Dendritic cell treated with granulocyte-macrophage colony-stimulating factor and Interleukin-4, amounts not matched to agents 40 ng/mL and 50 ng/mL, for 4 days (primary cell): ENCODE measurements around the gene TRAFD1.
A peak's percentile ranks its signal among the peaks of the same experiment; 100 is the strongest.
"Not testable (repeated sequence)": the region's sequence is repeated elsewhere in the genome, so short reads cannot be mapped to it uniquely, and the experiment has no call there.

Experiments used
- H3K27ac Mint-ChIP-seq: one replicate; pipeline ENCODE4 v1.8.0; 2022; ENCODE audit warnings: mild to moderate bottlenecking, mixed read lengths
- H3K27me3 Mint-ChIP-seq: one replicate; pipeline ENCODE4 v1.8.0; 2022; ENCODE audit warnings: mild to moderate bottlenecking, mixed read lengths
- H3K36me3 Mint-ChIP-seq: one replicate; pipeline ENCODE4 v1.8.0; 2022; ENCODE audit warnings: low read depth, mixed read lengths
- H3K4me1 Mint-ChIP-seq: one replicate; pipeline ENCODE4 v1.8.0; 2022; ENCODE audit warnings: low read depth, mixed read lengths
- H3K4me3 Mint-ChIP-seq: one replicate; pipeline ENCODE4 v1.8.0; 2022; ENCODE audit warnings: mild to moderate bottlenecking, moderate library complexity, mixed read lengths
- H3K9me3 Mint-ChIP-seq: one replicate; pipeline ENCODE4 v1.8.0; 2022; ENCODE audit warnings: mixed read lengths
- intact Hi-C: fragments of 100-400 bp; cut with micrococcal nuclease; formaldehyde crosslinking; loops from one replicate; pipeline ENCODE4 v1.15.0; 2022

TRAFD1 gene

DNA sequence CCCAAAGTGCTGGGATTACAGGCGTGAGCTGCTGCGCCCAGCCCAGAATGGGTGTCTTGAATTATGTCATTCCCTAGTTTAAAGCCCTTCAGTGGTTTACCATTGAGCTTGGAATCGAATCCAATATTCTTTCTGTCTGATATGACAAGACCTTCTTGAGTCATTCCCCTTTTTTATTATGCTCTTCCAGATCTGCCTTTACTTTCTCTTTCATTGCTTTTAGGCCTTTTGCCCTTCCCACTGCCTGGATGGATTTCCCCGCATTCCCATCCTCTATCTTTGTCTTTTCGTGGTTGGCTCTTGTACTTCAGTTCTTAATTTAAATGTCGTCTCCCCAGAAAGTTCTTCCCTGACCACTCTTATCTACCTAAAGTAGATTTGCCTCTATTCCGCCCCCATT lies 1.6 kb downstream of the TRAFD1 start:
- H3K9me3 Mint-ChIP-seq, result no peaks in the 10 kb centered on the region
- no peaks in the 10 kb centered on the region for H3K27me3 Mint-ChIP-seq
- H3K4me1 Mint-ChIP-seq, result peaks cover 32% of the 10 kb centered on the region
- intact Hi-C loops, result loop anchor here (10.0 kb wide), 1 partner anchor 182 kb away; no protein-coding TSS in a partner anchor
- H3K27ac Mint-ChIP-seq, result peak overlapping the region; percentile 87
- H3K36me3 Mint-ChIP-seq, result peaks cover 30% of the 10 kb centered on the region
- H3K4me3 Mint-ChIP-seq, result peak overlapping the region; percentile 84

DNA sequence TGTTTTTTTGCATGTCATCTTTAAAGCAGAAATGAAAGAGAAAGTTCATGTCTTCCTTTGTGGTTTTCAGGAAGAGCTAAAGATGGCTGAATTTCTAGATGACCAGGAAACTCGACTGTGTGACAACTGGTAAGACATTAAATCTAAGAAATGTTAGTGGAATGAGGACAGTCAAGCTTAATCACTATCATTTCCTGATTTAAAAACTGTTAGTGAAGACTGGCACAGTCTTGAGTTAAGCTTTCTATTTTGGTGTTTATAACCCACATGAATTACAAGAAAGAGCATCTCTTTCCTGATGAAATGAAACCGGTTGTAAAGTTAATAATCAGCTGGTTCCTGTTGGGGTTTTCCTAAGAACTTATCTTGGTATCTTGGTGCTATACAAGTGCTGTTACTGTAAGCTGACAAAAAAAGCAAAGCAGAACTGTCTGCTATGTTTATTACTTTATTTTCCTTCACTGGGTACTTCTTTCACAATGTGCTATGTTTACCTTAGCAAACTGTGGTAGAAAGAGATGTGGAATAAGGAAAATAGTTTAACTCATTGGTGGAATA lies 5.2 kb downstream of the TRAFD1 start:
- peaks cover 46% of the 10 kb centered on the region for H3K4me1 Mint-ChIP-seq
- no peaks in the 10 kb centered on the region for H3K27me3 Mint-ChIP-seq
- intact Hi-C loops, result loop anchor here (5.0 kb wide), 1 partner anchor 33 kb away; no protein-coding TSS in a partner anchor
- H3K36me3 Mint-ChIP-seq, result peaks cover 56% of the 10 kb centered on the region
- H3K27ac Mint-ChIP-seq, result peak overlapping the region; percentile 84
- no peaks in the 10 kb centered on the region for H3K9me3 Mint-ChIP-seq
- H3K4me3 Mint-ChIP-seq, result peak overlapping the region; percentile 44

DNA sequence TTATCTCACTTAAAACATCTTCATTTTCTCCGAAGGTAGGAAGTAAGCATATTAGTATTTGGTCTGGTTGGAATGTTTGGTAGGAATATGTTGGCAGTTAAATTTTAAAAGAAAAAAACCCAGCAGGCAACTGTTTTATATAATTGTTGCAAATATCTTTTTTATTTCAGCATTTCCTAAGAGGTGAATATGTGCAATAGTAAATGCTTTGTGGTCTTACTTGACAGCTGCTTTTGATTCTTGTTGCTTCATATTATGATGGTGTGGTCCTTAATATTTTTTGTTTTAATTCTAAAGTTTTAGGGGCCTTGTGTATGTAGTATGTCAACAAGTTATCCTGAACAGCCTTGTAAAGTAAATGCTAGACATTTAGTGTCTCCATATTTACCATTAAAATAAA lies 6.3 kb downstream of the TRAFD1 start:
- H3K9me3 Mint-ChIP-seq, result no peaks in the 10 kb centered on the region
- intact Hi-C loops, result loop anchor here (5.0 kb wide), 1 partner anchor 34 kb away; no protein-coding TSS in a partner anchor
- H3K27ac Mint-ChIP-seq, result peak overlapping the region; percentile 84
- H3K27me3 Mint-ChIP-seq, result no peaks in the 10 kb centered on the region
- H3K4me1 Mint-ChIP-seq, result peaks cover 40% of the 10 kb centered on the region
- H3K36me3 Mint-ChIP-seq, result peaks cover 58% of the 10 kb centered on the region
- peak overlapping the region; percentile 44 for H3K4me3 Mint-ChIP-seq

DNA sequence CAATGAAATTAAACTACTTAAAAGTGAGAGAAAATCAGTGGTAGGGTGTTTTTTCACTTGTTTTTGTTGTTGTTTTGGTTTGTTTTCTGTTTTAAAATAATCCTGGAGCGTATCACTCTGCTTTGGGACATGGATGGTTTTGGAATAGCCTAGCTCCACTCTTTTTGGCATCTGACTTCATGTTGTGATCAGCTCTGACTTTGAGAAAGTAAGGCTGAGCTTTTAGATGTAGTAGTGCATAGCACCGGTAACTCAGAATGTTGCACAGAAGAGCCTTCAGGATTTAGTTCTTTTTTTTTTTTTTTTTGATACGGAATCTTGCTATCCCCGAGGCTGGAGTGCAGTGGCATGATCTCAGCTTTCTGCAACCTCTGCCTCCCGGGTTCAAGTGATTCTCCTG lies 8.1 kb downstream of the TRAFD1 start:
- Mint-ChIP-seq H3K9me3 (no peaks in the 10 kb centered on the region), H3K4me3 (no peak overlapping the region), H3K36me3 (peaks cover 62% of the 10 kb centered on the region), H3K27me3 (no peaks in the 10 kb centered on the region), H3K4me1 (peaks cover 29% of the 10 kb centered on the region), H3K27ac (peak overlapping the region; percentile 61)
- intact Hi-C loops, result loop anchor here (5.0 kb wide), 1 partner anchor 36 kb away; no protein-coding TSS in a partner anchor

DNA sequence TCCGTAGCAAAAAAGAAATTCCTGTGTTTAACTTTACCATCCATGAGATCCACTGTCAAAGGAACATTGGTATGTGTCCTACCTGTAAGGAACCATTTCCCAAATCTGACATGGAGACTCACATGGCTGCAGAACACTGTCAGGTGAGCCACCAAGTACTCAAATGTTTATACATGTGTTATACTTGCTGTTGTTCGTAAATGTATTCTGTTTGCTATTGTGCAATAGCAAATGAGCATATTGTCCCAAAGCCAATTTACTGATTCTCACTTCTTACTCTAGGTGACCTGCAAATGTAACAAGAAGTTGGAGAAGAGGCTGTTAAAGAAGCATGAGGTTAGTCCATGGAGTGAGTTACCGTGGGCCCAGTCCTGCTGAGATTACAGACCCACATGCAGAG lies 9.4 kb downstream of the TRAFD1 start:
- no peak overlapping the region for H3K4me3 Mint-ChIP-seq
- no peak overlapping the region for H3K27ac Mint-ChIP-seq

DNA sequence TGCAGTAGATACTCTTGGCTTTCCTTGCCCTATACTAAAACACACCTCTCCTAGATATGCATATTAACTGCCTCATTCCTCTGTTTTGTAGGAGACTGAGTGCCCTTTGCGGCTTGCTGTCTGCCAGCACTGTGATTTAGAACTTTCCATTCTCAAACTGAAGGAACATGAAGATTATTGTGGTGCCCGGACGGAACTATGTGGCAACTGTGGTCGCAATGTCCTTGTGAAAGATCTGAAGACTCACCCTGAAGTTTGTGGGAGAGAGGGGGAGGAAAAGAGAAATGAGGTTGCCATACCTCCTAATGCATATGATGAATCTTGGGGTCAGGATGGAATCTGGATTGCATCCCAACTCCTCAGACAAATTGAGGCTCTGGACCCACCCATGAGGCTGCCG lies 15.4 kb downstream of the TRAFD1 start:
- Mint-ChIP-seq H3K36me3 (peaks cover 96% of the 10 kb centered on the region), H3K4me1 (peaks cover 10% of the 10 kb centered on the region), H3K27me3 (no peaks in the 10 kb centered on the region), H3K9me3 (no peaks in the 10 kb centered on the region), H3K27ac (no peak overlapping the region), H3K4me3 (no peak overlapping the region)
- intact Hi-C loops, result no loop called here

More for the DNA sequence above, 9.4 kb downstream of the TRAFD1 start:
- no peaks in the 10 kb centered on the region for H3K27me3 Mint-ChIP-seq
- intact Hi-C loops, result loop anchor here (5.0 kb wide), 1 partner anchor 37 kb away; no protein-coding TSS in a partner anchor
- peaks cover 21% of the 10 kb centered on the region for H3K4me1 Mint-ChIP-seq
- H3K9me3 Mint-ChIP-seq, result no peaks in the 10 kb centered on the region
- H3K36me3 Mint-ChIP-seq, result peaks cover 75% of the 10 kb centered on the region

DNA sequence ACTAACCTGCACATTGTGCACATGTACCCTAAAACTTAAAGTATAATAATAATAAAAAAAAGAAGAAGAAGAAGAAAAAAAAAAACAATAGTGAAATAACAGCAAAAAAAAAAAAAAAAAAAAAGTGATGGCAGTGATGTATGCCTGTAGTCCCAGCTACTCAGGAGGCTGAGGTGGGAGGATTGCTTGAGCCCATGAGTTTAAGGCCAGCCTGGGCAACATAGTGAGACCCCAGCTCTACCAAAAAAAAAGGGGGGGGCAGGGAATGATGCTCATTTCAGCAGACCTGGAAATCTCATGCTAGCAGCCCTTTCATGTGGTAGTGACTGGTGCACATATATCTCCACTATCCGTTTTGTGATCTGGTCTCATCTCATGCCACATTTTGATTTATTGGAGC lies 20.8 kb downstream of the TRAFD1 start:
- intact Hi-C loops, result loop anchor here (5.0 kb wide), 1 partner anchor 69 kb away; no protein-coding TSS in a partner anchor
- H3K4me1 Mint-ChIP-seq, result peaks cover 11% of the 10 kb centered on the region
- H3K36me3 Mint-ChIP-seq, result peaks cover 97% of the 10 kb centered on the region
- H3K9me3 Mint-ChIP-seq, result no peaks in the 10 kb centered on the region
- no peaks in the 10 kb centered on the region for H3K27me3 Mint-ChIP-seq
- H3K27ac Mint-ChIP-seq, result no peak overlapping the region
- H3K4me3 Mint-ChIP-seq, result no peak overlapping the region

DNA sequence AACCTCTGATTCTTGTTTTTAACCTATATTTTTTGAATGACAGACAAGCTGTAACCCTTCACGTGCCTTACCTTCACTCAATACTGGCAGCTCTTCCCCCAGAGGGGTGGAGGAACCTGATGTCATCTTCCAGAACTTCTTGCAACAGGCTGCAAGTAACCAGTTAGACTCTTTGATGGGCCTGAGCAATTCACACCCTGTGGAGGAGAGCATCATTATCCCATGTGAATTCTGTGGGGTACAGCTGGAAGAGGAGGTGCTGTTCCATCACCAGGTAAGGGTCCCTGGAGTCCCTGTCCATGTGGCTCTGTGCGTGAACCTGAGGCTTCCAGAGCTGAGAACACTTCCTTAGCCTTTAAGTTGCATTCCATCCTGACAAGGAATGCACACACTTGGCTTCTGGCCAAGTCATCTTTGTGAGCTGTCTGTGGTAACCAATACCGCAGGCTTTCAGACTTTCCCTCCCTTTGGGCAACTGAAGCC lies 22.7 kb downstream of the TRAFD1 start:
- Mint-ChIP-seq H3K4me3 (no peak overlapping the region), H3K27me3 (no peaks in the 10 kb centered on the region), H3K27ac (no peak overlapping the region), H3K36me3 (peaks cover 97% of the 10 kb centered on the region), H3K4me1 (peaks cover 16% of the 10 kb centered on the region), H3K9me3 (no peaks in the 10 kb centered on the region)
- intact Hi-C loops, result loop anchor here (5.0 kb wide), 1 partner anchor 71 kb away; no protein-coding TSS in a partner anchor

DNA sequence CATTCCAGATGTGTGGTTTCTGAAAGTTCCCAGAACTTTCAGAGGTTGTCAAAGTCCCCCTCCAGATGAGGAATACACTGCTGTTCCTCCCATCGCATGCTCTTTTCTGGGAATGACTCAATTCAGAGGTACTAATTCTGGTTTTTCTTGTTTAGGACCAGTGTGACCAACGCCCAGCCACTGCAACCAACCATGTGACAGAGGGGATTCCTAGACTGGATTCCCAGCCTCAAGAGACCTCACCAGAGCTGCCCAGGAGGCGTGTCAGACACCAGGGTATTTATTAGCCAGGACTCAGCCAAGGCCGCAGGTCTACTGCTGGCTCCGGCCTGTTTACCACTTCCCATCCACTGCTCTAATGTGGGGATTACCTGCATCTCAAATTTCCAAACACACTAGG lies 24.2 kb downstream of the TRAFD1 start:
- peaks cover 97% of the 10 kb centered on the region for H3K36me3 Mint-ChIP-seq
- H3K9me3 Mint-ChIP-seq, result no peaks in the 10 kb centered on the region
- H3K27ac Mint-ChIP-seq, result no peak overlapping the region
- no peak overlapping the region for H3K4me3 Mint-ChIP-seq
- peaks cover 16% of the 10 kb centered on the region for H3K4me1 Mint-ChIP-seq
- H3K27me3 Mint-ChIP-seq, result no peaks in the 10 kb centered on the region
- intact Hi-C loops, result loop anchor here (5.0 kb wide), 1 partner anchor 72 kb away; no protein-coding TSS in a partner anchor

DNA sequence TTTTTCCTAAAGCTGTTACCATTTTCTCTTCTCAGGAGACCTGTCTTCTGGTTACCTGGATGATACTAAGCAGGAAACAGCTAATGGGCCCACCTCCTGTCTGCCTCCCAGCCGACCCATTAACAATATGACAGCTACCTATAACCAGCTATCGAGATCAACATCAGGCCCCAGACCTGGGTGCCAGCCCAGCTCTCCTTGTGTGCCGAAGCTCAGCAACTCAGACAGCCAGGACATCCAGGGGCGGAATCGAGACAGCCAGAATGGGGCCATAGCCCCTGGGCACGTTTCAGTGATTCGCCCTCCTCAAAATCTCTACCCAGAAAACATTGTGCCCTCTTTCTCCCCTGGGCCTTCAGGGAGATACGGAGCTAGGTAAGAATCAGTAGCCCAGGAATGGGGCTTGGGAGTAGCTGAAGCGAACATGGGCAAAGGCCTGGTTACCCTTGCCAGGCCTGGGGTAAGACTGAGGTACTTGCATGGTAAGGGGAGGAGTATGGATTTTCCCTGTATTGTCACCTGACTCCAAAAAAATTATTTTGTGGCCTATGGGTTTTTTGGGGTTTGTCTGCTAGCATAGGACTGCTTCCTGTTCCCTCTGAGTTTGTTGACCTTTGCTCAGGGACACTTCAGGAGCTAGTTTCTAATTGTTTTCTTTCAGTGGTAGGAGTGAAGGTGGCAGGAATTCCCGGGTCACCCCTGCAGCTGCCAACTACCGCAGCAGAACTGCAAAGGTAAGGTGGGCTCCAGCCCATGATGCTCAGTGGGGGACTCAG lies 26.6 kb downstream of the TRAFD1 start:
- no peaks in the 10 kb centered on the region for H3K27me3 Mint-ChIP-seq
- H3K36me3 Mint-ChIP-seq, result peaks cover 96% of the 10 kb centered on the region
- no peaks in the 10 kb centered on the region for H3K9me3 Mint-ChIP-seq
- peak overlapping the region; percentile 15 for H3K27ac Mint-ChIP-seq
- H3K4me3 Mint-ChIP-seq, result no peak overlapping the region
- peaks cover 11% of the 10 kb centered on the region for H3K4me1 Mint-ChIP-seq
- intact Hi-C loops, result no loop called here

DNA sequence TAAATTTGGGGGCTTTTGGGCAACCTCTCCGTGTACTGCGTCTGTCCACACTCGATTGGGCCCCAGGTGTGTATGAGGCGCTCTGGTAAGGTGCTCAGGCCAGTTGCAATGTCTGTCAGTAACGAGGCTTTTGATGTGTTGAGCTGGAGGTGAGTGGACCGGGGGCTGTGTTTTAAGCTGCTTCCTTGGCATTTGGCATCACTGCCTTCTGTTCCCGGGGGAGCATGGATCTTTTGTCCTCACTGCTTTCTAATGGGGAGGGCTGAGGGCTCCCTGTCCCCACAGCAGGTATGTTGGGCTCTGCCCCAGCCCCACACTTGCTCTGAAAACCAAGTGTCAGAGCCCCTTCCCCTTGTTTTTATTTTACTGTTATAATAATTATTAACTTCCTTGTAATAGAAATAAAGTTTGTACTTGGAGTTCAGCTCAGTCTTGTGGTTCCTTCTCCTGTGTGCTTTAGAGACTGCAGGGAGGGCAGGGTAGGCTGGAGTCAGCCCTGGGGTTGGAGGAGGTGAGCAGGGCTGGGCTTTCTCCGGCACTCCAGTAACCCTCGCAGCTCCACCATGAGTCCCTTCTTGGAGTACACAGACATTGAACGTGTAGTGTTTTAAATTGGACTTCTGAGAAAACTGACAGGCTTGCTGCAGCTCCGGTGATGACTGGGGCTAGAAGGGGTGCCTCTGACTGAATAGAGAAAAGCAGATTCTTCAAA lies 28.0 kb downstream of the TRAFD1 start:
- Mint-ChIP-seq H3K27ac (no peak overlapping the region), H3K36me3 (peaks cover 99% of the 10 kb centered on the region), H3K9me3 (peaks cover 10% of the 10 kb centered on the region), H3K27me3 (no peaks in the 10 kb centered on the region), H3K4me1 (peaks cover 5% of the 10 kb centered on the region), H3K4me3 (no peak overlapping the region)
- intact Hi-C loops, result no loop called here

DNA sequence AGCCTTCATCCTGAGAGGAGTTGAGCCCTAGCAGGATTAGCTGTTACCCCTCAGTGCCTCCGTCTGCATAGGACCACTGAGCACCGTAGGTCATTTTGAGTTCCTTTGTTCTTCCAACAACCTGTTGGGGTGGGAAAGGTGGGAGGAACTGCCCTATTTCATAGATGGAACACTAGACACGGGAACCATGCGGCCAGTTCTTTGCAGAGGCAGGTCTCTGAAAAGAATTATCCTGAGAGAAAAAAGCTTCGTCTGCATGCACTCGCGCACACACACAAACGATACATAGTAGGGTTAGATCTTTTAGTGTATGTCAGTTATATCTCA lies 28.5 kb downstream of the TRAFD1 start:
- H3K27ac Mint-ChIP-seq, result no peak overlapping the region
- H3K4me3 Mint-ChIP-seq, result no peak overlapping the region
- intact Hi-C loops, result no loop called here
- no peaks in the 10 kb centered on the region for H3K27me3 Mint-ChIP-seq
- peaks cover 5% of the 10 kb centered on the region for H3K4me1 Mint-ChIP-seq
- H3K9me3 Mint-ChIP-seq, result peaks cover 11% of the 10 kb centered on the region
- H3K36me3 Mint-ChIP-seq, result peaks cover 99% of the 10 kb centered on the region

DNA sequence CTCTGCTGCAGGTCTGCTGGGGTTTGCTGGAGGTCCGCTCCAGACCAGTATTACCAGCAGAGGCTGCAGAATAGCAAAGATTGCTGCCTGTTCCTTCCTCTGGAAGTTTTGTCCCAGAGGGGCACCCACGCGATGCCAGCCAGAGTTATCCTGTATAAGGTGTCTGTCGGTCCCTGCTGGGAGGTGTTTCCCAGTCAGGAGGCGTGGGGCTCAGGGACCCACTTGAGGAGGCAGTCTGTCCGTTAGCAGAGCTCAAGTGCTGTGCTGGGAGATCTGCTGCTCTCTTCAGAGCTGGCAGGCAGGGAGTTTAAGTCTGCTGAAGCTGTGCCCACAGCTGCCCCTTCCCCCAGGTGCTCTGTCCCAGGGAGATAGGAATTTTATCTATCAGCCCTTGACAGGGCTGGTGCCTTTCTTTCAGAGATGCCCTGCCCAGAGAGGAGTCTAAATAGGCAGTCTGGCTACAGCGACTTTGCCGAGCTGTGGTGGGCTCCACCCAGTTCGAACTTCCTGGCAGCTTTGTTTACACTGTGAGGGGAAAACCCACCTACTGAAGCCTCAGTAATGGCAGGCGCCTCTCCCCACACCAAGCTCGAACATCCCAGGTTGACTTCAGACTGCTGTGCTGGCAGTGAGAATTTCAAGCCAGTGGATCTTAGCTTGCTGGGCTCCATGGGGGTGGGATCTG lies 33.2 kb downstream of the TRAFD1 start:
- Mint-ChIP-seq H3K9me3 (peaks cover 11% of the 10 kb centered on the region), H3K36me3 (peaks cover 95% of the 10 kb centered on the region)
- H3K27me3 Mint-ChIP-seq, H3K27ac Mint-ChIP-seq, intact Hi-C loops, H3K4me1 Mint-ChIP-seq, H3K4me3 Mint-ChIP-seq: not testable (repeated sequence)
